Muscle layer of duodenum (tissue), 2 donors: ENCODE measurements around the gene STT3A.

Source experiments
- H3K27ac ChIP-seq: one replicate; pipeline ENCODE4 v1.7.0; 2013; ENCODE audit warnings: mild to moderate bottlenecking, low read length
- H3K27me3 ChIP-seq: one replicate; pipeline ENCODE4 v1.7.0; 2013; ENCODE audit warnings: low read depth, mild to moderate bottlenecking, control low read depth, low read length
- H3K36me3 ChIP-seq, 2 donors: one replicate each; pipeline ENCODE4 v1.7.0; 2013; ENCODE audit warnings: low read length in 2 of 2, control low read depth in 1 of 2, mild to moderate bottlenecking in 1 of 2; ENCODE audit not compliant: insufficient read depth in 2 of 2, control insufficient read depth in 1 of 2
- H3K4me1 ChIP-seq, 2 donors: one replicate each; pipeline ENCODE4 v1.7.0; 2013; ENCODE audit warnings: low read length in 2 of 2, mild to moderate bottlenecking in 2 of 2, control low read depth in 1 of 2, moderate library complexity in 1 of 2; ENCODE audit not compliant: insufficient read depth in 2 of 2, control insufficient read depth in 1 of 2
- H3K4me3 ChIP-seq, 2 donors: one replicate each; pipeline ENCODE4 v1.7.0; 2013; ENCODE audit warnings: low read length in 2 of 2, low read depth in 1 of 2, mild to moderate bottlenecking in 1 of 2
- H3K9me3 ChIP-seq, 2 donors: one replicate each; pipeline ENCODE4 v1.7.0; 2013; ENCODE audit warnings: low read length in 2 of 2, control low read depth in 1 of 2, mild to moderate bottlenecking in 1 of 2; ENCODE audit not compliant: control insufficient read depth in 1 of 2
- donor health status: healthy.

STT3A gene

GRCh38 chr11:125667151-125667550, 74.5 kb downstream of the STT3A start:
- Histone ChIP-seq H3K27me3 (no peaks in the 10 kb centered on the region), H3K36me3 (peaks cover 0 to 10% of the 10 kb centered on the region in 2 donors), H3K4me1 (no peaks in the 10 kb centered on the region), H3K4me3 (no peak overlapping the region), H3K27ac (no peak overlapping the region), H3K9me3 (peaks cover 3 to 4% of the 10 kb centered on the region in 2 donors)

GRCh38 chr11:125670172-125670571, 77.5 kb downstream of the STT3A start:
- Histone ChIP-seq H3K4me3 (no peak overlapping the region), H3K27me3 (no peaks in the 10 kb centered on the region), H3K36me3 (peaks cover 0 to 7% of the 10 kb centered on the region in 2 donors), H3K4me1 (no peaks in the 10 kb centered on the region), H3K27ac (no peak overlapping the region), H3K9me3 (peaks cover 3 to 4% of the 10 kb centered on the region in 2 donors)

GRCh38 chr11:125671561-125671960, 78.9 kb downstream of the STT3A start:
- H3K36me3 ChIP-seq = peaks cover 0 to 7% of the 10 kb centered on the region in 2 donors
- no peak overlapping the region for H3K27ac ChIP-seq
- peaks cover 0 to under 1% of the 10 kb centered on the region in 2 donors for H3K9me3 ChIP-seq
- no peaks in the 10 kb centered on the region for H3K4me1 ChIP-seq
- H3K4me3 ChIP-seq = no peak overlapping the region
- no peaks in the 10 kb centered on the region for H3K27me3 ChIP-seq
